Stimulated activated CD4-positive, alpha-beta T cell treated with anti-CD3 and anti-CD28 coated beads, Interleukin-2, amount 100 ng/mL, for 4 hours (primary cell): Measurements from ENCODE around the gene TRIM33.

Source experiments
- DNase-seq: peaks from one replicate; pipeline ENCODE4 v3.0.0-alpha.2; 2020; ENCODE audit warnings: low read depth

TRIM33 gene

GRCh38 chr1:114511032-114511785 is at the start of gene TRIM33:
TSS of gene TRIM33 (minus strand) at chr1:114511203. CDS start at chr1:114511076, 127 bp downstream.
- peak; percentile 87 for DNase-seq

GRCh38 chr1:114559356-114559755 is 48.4 kb upstream of the TRIM33 start:
- DNase-seq, result no peak

GRCh38 chr1:114558544-114558943 is 47.5 kb upstream of the TRIM33 start:
- DNase-seq, result no peak

GRCh38 chr1:114554577-114554976 is 43.6 kb upstream of the TRIM33 start:
- DNase-seq, result no peak

GRCh38 chr1:114552106-114552639 is 41.2 kb upstream of the TRIM33 start:
- no peak for DNase-seq

- DNase-seq, result no peak
These were observed 40.4 kb upstream of the TRIM33 start for GRCh38 chr1:114551400-114551799.

- DNase-seq, result no peak
These were observed 39.3 kb upstream of the TRIM33 start for GRCh38 chr1:114550336-114550735.

GRCh38 chr1:114549137-114549536 is 38.1 kb upstream of the TRIM33 start:
- DNase-seq, result no peak

GRCh38 chr1:114547076-114547475 is 36.1 kb upstream of the TRIM33 start:
- DNase-seq, result no peak

- no peak for DNase-seq
These were observed 34.8 kb upstream of the TRIM33 start for GRCh38 chr1:114545796-114546195.

- DNase-seq, result no peak
These were observed 34.3 kb upstream of the TRIM33 start for GRCh38 chr1:114545315-114545714.

GRCh38 chr1:114540821-114541220 is 29.8 kb upstream of the TRIM33 start:
- no peak for DNase-seq

- no peak for DNase-seq
These were observed 29.3 kb upstream of the TRIM33 start for GRCh38 chr1:114540272-114540671.

- DNase-seq, result no peak
These were observed 25.0 kb upstream of the TRIM33 start for GRCh38 chr1:114536043-114536442.

- no peak for DNase-seq
These were observed 24.4 kb upstream of the TRIM33 start for GRCh38 chr1:114535401-114535800.

GRCh38 chr1:114531094-114531493 is 20.1 kb upstream of the TRIM33 start:
- DNase-seq, result no peak

- no peak for DNase-seq
These were observed 19.2 kb upstream of the TRIM33 start for GRCh38 chr1:114530224-114530623.

GRCh38 chr1:114524944-114525343 is 13.9 kb upstream of the TRIM33 start:
- DNase-seq, result no peak

GRCh38 chr1:114522264-114522575 is 11.2 kb upstream of the TRIM33 start:
- no peak for DNase-seq

GRCh38 chr1:114521396-114522263 is 10.6 kb upstream of the TRIM33 start:
- no peak for DNase-seq

GRCh38 chr1:114517348-114517747 is 6.3 kb upstream of the TRIM33 start:
- DNase-seq, result no peak

GRCh38 chr1:114512595-114513280 is 1.7 kb upstream of the TRIM33 start:
- DNase-seq, result no peak
